Endothelial cell of umbilical vein (primary cell): ENCODE results near the gene SCARF2. TPM values are rescaled to one million over a fixed set of nuclear protein-coding genes. Genes with fewer than 3 reads are reported as not detected.

Experiments used
- BruUV-seq: library from RNA; stranded (reverse); fragments of 400-500 nt; replicated peaks from 2 replicates; lab custom pipeline; 2021; lab: Mats Ljungman, UMichigan
- CTCF ChIA-PET: fragments of 300-600, 350-600 bp; sonication (Branson Sonifier 250); formaldehyde crosslinking; loops from one replicate; lab custom pipeline; 2021; ENCODE audit warnings: antibody characterized with exemption, inconsistent platforms; lab: Charles Lee
- POLR2A ChIA-PET: fragments of 300-600, 350-600 bp; sonication (Branson Sonifier 250); formaldehyde crosslinking; loops from one replicate; lab custom pipeline; 2021; ENCODE audit warnings: antibody characterized with exemption, inconsistent platforms; lab: Charles Lee
- DNase-seq: peaks from one replicate; pipeline ENCODE4 v3.0.0-alpha.2; 2011; ENCODE audit warnings: low read depth, low spot score
- FAIRE-seq: peaks from 2 replicates; lab custom pipeline; 2011; peaks lifted over from hg19 to GRCh38; lab: Jason Lieb, UNC
- H2AFZ ChIP-seq: 2 replicates; pipeline ENCODE4 v1.6.0; 2012; ENCODE audit warnings: low read depth, low read length, control low read depth, inconsistent platforms
- H3K27ac ChIP-seq: 2 replicates; pipeline ENCODE4 v1.5.1; 2011; ENCODE audit warnings: low read depth, mild to moderate bottlenecking, control low read depth, low read length, moderate library complexity; ENCODE audit not compliant: insufficient read depth
- H3K27me3 ChIP-seq, 2 experiments: 2 replicates each; pipeline versions ENCODE4 v1.6.0 to v1.6.1; 2011; ENCODE audit warnings: low read length in 2 of 2, mixed read lengths in 1 of 2; ENCODE audit not compliant: control insufficient read depth in 2 of 2, insufficient read depth in 2 of 2
- H3K36me3 ChIP-seq, 2 experiments: 2 replicates in 1 of 2; 3 replicates in 1 of 2; pipeline ENCODE4 v1.5.1; 2011; ENCODE audit warnings: low read length in 2 of 2, mild to moderate bottlenecking in 1 of 2, moderate library complexity in 1 of 2; ENCODE audit not compliant: control insufficient read depth in 2 of 2, insufficient read depth in 2 of 2; ENCODE audit errors: extremely low read depth in 1 of 2
- H3K4me1 ChIP-seq: 3 replicates; pipeline ENCODE4 v1.5.1; 2011; ENCODE audit warnings: mild to moderate bottlenecking, low read length; ENCODE audit not compliant: control insufficient read depth, insufficient read depth; ENCODE audit errors: extremely low read depth
- H3K4me2 ChIP-seq: 2 replicates; pipeline ENCODE4 v1.6.1; 2011; ENCODE audit warnings: low read length, control low read depth, mixed read lengths; ENCODE audit not compliant: insufficient read depth
- H3K4me3 ChIP-seq, 3 experiments: fragments of 200-600 bp in 1 of 3; sonication (generic), shearing (Covaris generic) in 1 of 3; replicated peaks in 1 of 3; 2 replicates each; pipeline ENCODE4 v1.5.1; 2011 to 2016; ENCODE audit warnings: control low read depth in 3 of 3, low read length in 3 of 3, mild to moderate bottlenecking in 2 of 3, inconsistent platforms in 1 of 3, low read depth in 1 of 3, moderate library complexity in 1 of 3; ENCODE audit not compliant: insufficient read depth in 1 of 3
- H3K79me2 ChIP-seq: 2 replicates; pipeline ENCODE4 v1.6.0; 2012; ENCODE audit warnings: low read length, inconsistent platforms; ENCODE audit not compliant: control insufficient read depth, insufficient read depth
- H3K9ac ChIP-seq: replicated peaks from 2 replicates; pipeline ENCODE3; 2011; ENCODE audit warnings: low read length, control low read depth; ENCODE audit not compliant: insufficient read depth; ENCODE audit errors: extremely low read depth
- H3K9me1 ChIP-seq: replicated peaks from 3 replicates; pipeline ENCODE4 v1.6.0; 2011; ENCODE audit warnings: mild to moderate bottlenecking, low read length; ENCODE audit not compliant: control insufficient read depth, insufficient read depth; ENCODE audit errors: extremely low read depth
- H3K9me3 ChIP-seq: replicated peaks from 2 replicates; pipeline ENCODE4 v1.5.1; 2012; ENCODE audit warnings: low read length, inconsistent platforms; ENCODE audit not compliant: control insufficient read depth, insufficient read depth
- H4K20me1 ChIP-seq: replicated peaks from 2 replicates; pipeline ENCODE3; 2011; ENCODE audit warnings: mild to moderate bottlenecking, low read length; ENCODE audit not compliant: control insufficient read depth, insufficient read depth; ENCODE audit errors: extremely low read depth
- CTCF ChIP-seq, 2 donors: IDR thresholded peaks; 1 replicate in 1 of 2; 2 replicates in 1 of 2; pipeline ENCODE4 v1.5.1; 2011; ENCODE audit warnings: low read length in 2 of 2, mild to moderate bottlenecking in 2 of 2, moderate library complexity in 2 of 2, control low read depth in 1 of 2, inconsistent platforms in 1 of 2, low read depth in 1 of 2; ENCODE audit not compliant: insufficient read depth in 1 of 2; ENCODE audit errors: extremely low read depth in 1 of 2
- EZH2 ChIP-seq: IDR thresholded peaks from 2 replicates; pipeline ENCODE4 v1.6.1; 2012; ENCODE audit warnings: borderline replicate concordance, low read depth, mild to moderate bottlenecking, moderate library complexity, low read length, inconsistent platforms; ENCODE audit not compliant: severe bottlenecking
- FOS ChIP-seq: IDR thresholded peaks from 2 replicates; pipeline ENCODE4 v1.6.1; 2011; ENCODE audit warnings: mild to moderate bottlenecking, low read length, moderate library complexity, borderline replicate concordance; ENCODE audit not compliant: insufficient read depth
- JUN ChIP-seq: IDR thresholded peaks from 2 replicates; pipeline ENCODE4 v1.6.1; 2011; ENCODE audit warnings: borderline replicate concordance, low read depth; ENCODE audit not compliant: insufficient read length, insufficient read depth
- MAX ChIP-seq: IDR thresholded peaks from 2 replicates; pipeline ENCODE4 v1.6.1; 2011; ENCODE audit not compliant: insufficient read depth, insufficient read length
- MYC ChIP-seq: IDR thresholded peaks from one replicate; pipeline ENCODE4 v1.6.1; 2011; ENCODE audit warnings: mild to moderate bottlenecking, low read depth, low read length
- POLR2AphosphoS5 ChIP-seq: IDR thresholded peaks from 2 replicates; pipeline ENCODE4 v1.6.1; 2012; ENCODE audit warnings: low read depth, mild to moderate bottlenecking, control low read depth, low read length, moderate library complexity; ENCODE audit not compliant: insufficient read depth
- dilution Hi-C: fragments of 300-500 bp; cut with MboI; formaldehyde crosslinking; loops from one replicate; pipeline ENCODE4 v1.15.0; 2019; ENCODE audit warnings: low sequenced_read_pairs; ENCODE audit not compliant: extremely low pct_ligation_motif_present
- intact Hi-C: fragments of 100-400 bp; cut with micrococcal nuclease; formaldehyde crosslinking; loops from one replicate; pipeline ENCODE4 v1.10.0; 2022
- polyA plus RNA-seq, 4 experiments: library from polyadenylated mRNA; depleted of rRNA in 3 of 4; stranded (reverse) in 3 of 4; unstranded in 1 of 4; fragments of >200 nt; gene quantifications; 2 replicates each; pipeline versions ENCODE4 v1.2.1 to v1.2.3, GENCODE V29; 2011 to 2012; ENCODE audit warnings: missing spikeins in 1 of 4
- total RNA-seq: library from RNA; stranded (reverse); gene quantifications from 2 replicates; pipeline ENCODE4 v1.2.3, GENCODE V29; 2021

Gene SCARF2
- total and polyA plus RNA-seq, 2 donors (not counting 3 experiments of a cell fraction or from before 2014, with no cell fraction given), result 15.7 to 20.1 TPM

DNA sequence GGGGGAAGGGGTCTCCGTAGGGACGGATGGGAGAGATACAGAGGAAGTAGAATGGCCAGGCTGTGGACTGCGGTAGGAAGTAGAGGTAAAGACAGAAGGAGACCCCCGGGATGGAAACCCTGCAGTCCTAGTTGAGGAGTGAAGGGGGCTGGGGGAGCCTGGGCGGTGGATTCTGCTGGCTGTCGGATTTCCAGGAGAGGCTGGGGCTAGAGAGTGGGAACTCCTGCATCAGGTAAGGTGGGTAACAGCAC is 727 bp upstream of the SCARF2 start:
- no peaks in the 10 kb centered on the region for H3K9me3 ChIP-seq
- H4K20me1 ChIP-seq, result no peaks in the 10 kb centered on the region
- peak overlapping the region; percentile 78 for H2AFZ ChIP-seq
- BruUV-seq, result no TSS peak
- ChIA-PET CTCF (interaction anchor here (1.6 to 2.9 kb wide), 3 partner anchors 10 to 20 kb away, joined by 6 to 18 read pairs (median 9); no protein-coding TSS in a partner anchor), POLR2A (no interaction called here)
- H3K4me1 ChIP-seq, result peaks cover 11% of the 10 kb centered on the region
- dilution Hi-C loops (no loop called here), intact Hi-C loops (loop anchor here (5.0 kb wide), 1 partner anchor 59 kb away; the partner anchor contains the start of gene KLHL22)
- FAIRE-seq (no peak), DNase-seq (no peak)
- no peaks in the 10 kb centered on the region for H3K27me3 ChIP-seq
- TF ChIP-seq MAX (no peak), CTCF (IDR thresholded peaks at IDR 0.05; ENCODE audit: extremely low read depth in 1 of 2, insufficient read depth in 1 of 2, low read depth in 1 of 2, low read length in 2 of 2) (no peak), MYC (no peak), FOS (no peak), JUN (no peak), POLR2AphosphoS5 (no peak), EZH2 (no peak)
- no peaks in the 10 kb centered on the region for H3K9me1 ChIP-seq
- H3K27ac ChIP-seq, result no peak overlapping the region
- H3K4me2 ChIP-seq, result no peak overlapping the region
- no peak overlapping the region for H3K9ac ChIP-seq
- H3K79me2 ChIP-seq, result peaks cover 14% of the 10 kb centered on the region
- peak overlapping the region in 2 of 3 experiments; percentile 3 to 75 for H3K4me3 ChIP-seq
- H3K36me3 ChIP-seq, result peaks cover 0 to 2% of the 10 kb centered on the region in 2 experiments
